Erythroblast (primary cell): ENCODE results near the gene MAD2L1.

Experiments used
- GATA1 ChIP-seq: IDR thresholded peaks from 2 replicates; pipeline ENCODE4 v1.6.1; 2011; ENCODE audit warnings: low read depth, mild to moderate bottlenecking, control low read depth, low read length, moderate library complexity
- POLR2A ChIP-seq: IDR thresholded peaks from 2 replicates; pipeline ENCODE4 v1.6.1; 2011; ENCODE audit warnings: mild to moderate bottlenecking, low read length

DNA sequence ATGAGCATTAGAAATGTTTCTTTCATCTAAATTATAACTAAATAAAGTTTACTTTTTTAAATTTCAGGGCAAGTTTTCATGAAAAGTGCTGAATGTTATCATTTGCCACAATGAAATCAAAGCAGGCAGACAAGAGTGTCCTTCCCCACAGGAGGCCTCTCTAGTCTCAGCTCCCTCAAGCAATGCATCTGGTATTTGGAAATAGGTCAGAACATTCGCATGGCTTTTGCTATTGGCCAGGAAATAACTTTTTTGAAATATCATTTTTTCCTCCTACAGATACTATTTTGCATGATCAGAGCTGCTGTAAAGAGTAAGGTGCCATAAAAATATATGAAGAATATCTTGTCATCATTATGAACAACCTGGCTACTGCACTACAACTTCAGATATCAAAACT is 41.1 kb downstream of the MAD2L1 start:
- no peak for TF ChIP-seq POLR2A
- TF ChIP-seq GATA1, result no peak
